NCI-H2107 treated with DMSO at 0.1 percent for 48 hours (cell line): ENCODE results near the gene TBX5.

ENCODE experiments used
- DNase-seq: peaks from one replicate; lab custom pipeline; 2025; ENCODE audit not compliant: unreplicated experiment; lab: John Stamatoyannopoulos, UW

The TBX5 gene

GRCh38 chr12:114405519-114406271 is at the start of gene TBX5:
TSS of gene TBX5 (minus strand) at chr12:114406144. CDS start at chr12:114403898, 2,246 bp downstream.
- DNase-seq, result no peak

GRCh38 chr12:114451657-114452056 is 45.7 kb upstream of the TBX5 start:
- DNase-seq, result no peak

GRCh38 chr12:114450515-114451300 is 44.8 kb upstream of the TBX5 start:
- no peak for DNase-seq

GRCh38 chr12:114450019-114450418 is 44.1 kb upstream of the TBX5 start:
- no peak for DNase-seq

- no peak for DNase-seq
These were observed 42.6 kb upstream of the TBX5 start for GRCh38 chr12:114448618-114448933.

- DNase-seq, result no peak
These were observed 42.1 kb upstream of the TBX5 start for GRCh38 chr12:114447799-114448617.

GRCh38 chr12:114447274-114447716 is 41.4 kb upstream of the TBX5 start:
- DNase-seq, result no peak

- no peak for DNase-seq
These were observed 39.7 kb upstream of the TBX5 start for GRCh38 chr12:114445401-114446323.

- DNase-seq, result no peak
These were observed 38.7 kb upstream of the TBX5 start for GRCh38 chr12:114444422-114445279.

GRCh38 chr12:114443607-114444421 is 37.9 kb upstream of the TBX5 start:
- no peak for DNase-seq

GRCh38 chr12:114442578-114442977 is 36.6 kb upstream of the TBX5 start:
- no peak for DNase-seq

GRCh38 chr12:114441545-114441944 is 35.6 kb upstream of the TBX5 start:
- DNase-seq, result no peak

- no peak for DNase-seq
These were observed 35.1 kb upstream of the TBX5 start for GRCh38 chr12:114441039-114441383.

- DNase-seq, result no peak
These were observed 34.5 kb upstream of the TBX5 start for GRCh38 chr12:114440270-114441038.

- DNase-seq, result no peak
These were observed 33.9 kb upstream of the TBX5 start for GRCh38 chr12:114439817-114440216.

- no peak for DNase-seq
These were observed 33.3 kb upstream of the TBX5 start for GRCh38 chr12:114439261-114439683.

GRCh38 chr12:114438635-114439256 is 32.8 kb upstream of the TBX5 start:
- DNase-seq, result no peak

GRCh38 chr12:114434341-114434740 is 28.4 kb upstream of the TBX5 start:
- no peak for DNase-seq
